Progenitor cell of endocrine pancreas (in vitro differentiated cells): ENCODE measurements around the gene INIP. TPM values are rescaled to one million over a fixed set of nuclear protein-coding genes. Genes with fewer than 3 reads are reported as not detected.
A peak's percentile ranks its signal among the peaks of the same experiment; 100 is the strongest.

Source experiments
- DNase-seq: peaks from one replicate; pipeline ENCODE4 v3.0.0; 2021; ENCODE audit warnings: low spot score; ENCODE audit not compliant: unreplicated experiment
- H3K27ac Mint-ChIP-seq: 2 replicates; pipeline ENCODE4 v1.8.0; 2021; ENCODE audit warnings: mild to moderate bottlenecking, moderate library complexity, mixed read lengths
- H3K27me3 Mint-ChIP-seq: 2 replicates; pipeline ENCODE4 v1.8.0; 2021; ENCODE audit warnings: mixed read lengths
- H3K36me3 Mint-ChIP-seq: 2 replicates; pipeline ENCODE4 v1.8.0; 2022; ENCODE audit warnings: mixed read lengths; ENCODE audit not compliant: insufficient read depth
- H3K4me1 Mint-ChIP-seq: 2 replicates; pipeline ENCODE4 v1.8.0; 2021; ENCODE audit warnings: low read depth, mixed read lengths
- H3K4me3 Mint-ChIP-seq: 2 replicates; pipeline ENCODE4 v1.8.0; 2021; ENCODE audit warnings: low read depth, mild to moderate bottlenecking, moderate library complexity, mixed read lengths
- H3K9me3 Mint-ChIP-seq: 2 replicates; pipeline ENCODE4 v1.8.0; 2021; ENCODE audit warnings: low read depth, mixed read lengths
- long read RNA-seq: library from polyadenylated mRNA; unstranded; transcript quantifications from one replicate; pipeline ENCODE4 v2.0.0, GENCODE V29; 2020
- total RNA-seq: library from RNA; stranded (reverse); gene quantifications from 2 replicates; pipeline ENCODE4 v1.2.1, GENCODE V29; 2021
- TF ChIP-seq, protein P1 (sequence below): fragments of 200-600 bp; sonication (generic); IDR thresholded peaks from one replicate; pipeline ENCODE4 v1.5.0; 2021; ENCODE audit warnings: antibody characterized with exemption, mild to moderate bottlenecking; ENCODE audit not compliant: unreplicated experiment

Gene INIP, protein sequence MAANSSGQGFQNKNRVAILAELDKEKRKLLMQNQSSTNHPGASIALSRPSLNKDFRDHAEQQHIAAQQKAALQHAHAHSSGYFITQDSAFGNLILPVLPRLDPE
- total RNA-seq, result 31.6 and 32.6 TPM in 2 replicates
- long read RNA-seq, full-length matches to known transcripts, result 37 of 51 reads
- long read RNA-seq, partial matches to known transcripts, result 2 of 51 reads
- long read RNA-seq, other reads (novel, unspliced or antisense), result 12 of 51 reads

DNA sequence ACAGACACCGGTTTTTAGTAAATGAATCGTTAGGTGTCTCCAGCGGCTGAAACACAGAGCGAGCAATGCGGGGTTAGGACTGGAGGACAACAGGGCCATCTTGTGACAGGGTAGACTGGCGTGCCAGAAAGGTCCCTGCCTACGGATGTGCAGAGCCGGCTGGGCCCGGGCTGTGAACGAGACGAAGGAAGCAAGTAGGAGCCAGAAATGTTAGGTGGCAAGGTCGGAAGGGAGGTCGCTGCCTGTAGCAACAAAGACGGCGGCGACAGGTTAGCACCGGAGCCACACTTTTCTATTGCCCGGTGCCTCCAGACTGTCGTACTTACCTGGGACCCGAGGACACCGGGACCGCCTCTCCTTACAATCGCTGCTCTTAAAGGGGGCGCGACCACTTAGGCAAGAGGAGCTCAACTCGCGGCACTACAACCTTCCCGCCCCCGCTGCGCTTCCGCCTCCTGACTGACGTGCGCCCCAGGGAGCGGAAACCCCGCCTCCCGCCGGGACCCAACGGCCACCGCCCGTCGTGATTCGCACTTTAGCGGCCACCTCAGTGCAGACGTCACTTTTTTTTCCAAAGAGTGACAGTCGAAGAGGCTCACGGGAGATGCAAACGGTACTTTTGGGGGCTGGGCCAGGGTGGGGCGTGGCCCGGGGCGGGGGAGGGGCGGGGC, at the start of gene INIP:
Gene INIP, minus strand, starts transcription at position 457 of the 671 bp plus-strand sequence. CDS start 1,632 bp downstream, outside the sequence.
- H3K9me3 Mint-ChIP-seq, result peaks cover 2% of the 10 kb centered on the region
- H3K4me3 Mint-ChIP-seq, result peak within 1 kb of the TSS; percentile 95
- peaks cover 6% of the 10 kb centered on the region for H3K36me3 Mint-ChIP-seq
- H3K27ac Mint-ChIP-seq, result peak within 1 kb of the TSS; percentile 96
- TF ChIP-seq, protein P1, sequence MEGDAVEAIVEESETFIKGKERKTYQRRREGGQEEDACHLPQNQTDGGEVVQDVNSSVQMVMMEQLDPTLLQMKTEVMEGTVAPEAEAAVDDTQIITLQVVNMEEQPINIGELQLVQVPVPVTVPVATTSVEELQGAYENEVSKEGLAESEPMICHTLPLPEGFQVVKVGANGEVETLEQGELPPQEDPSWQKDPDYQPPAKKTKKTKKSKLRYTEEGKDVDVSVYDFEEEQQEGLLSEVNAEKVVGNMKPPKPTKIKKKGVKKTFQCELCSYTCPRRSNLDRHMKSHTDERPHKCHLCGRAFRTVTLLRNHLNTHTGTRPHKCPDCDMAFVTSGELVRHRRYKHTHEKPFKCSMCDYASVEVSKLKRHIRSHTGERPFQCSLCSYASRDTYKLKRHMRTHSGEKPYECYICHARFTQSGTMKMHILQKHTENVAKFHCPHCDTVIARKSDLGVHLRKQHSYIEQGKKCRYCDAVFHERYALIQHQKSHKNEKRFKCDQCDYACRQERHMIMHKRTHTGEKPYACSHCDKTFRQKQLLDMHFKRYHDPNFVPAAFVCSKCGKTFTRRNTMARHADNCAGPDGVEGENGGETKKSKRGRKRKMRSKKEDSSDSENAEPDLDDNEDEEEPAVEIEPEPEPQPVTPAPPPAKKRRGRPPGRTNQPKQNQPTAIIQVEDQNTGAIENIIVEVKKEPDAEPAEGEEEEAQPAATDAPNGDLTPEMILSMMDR, result peak; percentile 8
- peak; percentile 92 for DNase-seq
- H3K4me1 Mint-ChIP-seq, result peaks cover 8% of the 10 kb centered on the region
- H3K27me3 Mint-ChIP-seq, result no peaks in the 10 kb centered on the region

DNA sequence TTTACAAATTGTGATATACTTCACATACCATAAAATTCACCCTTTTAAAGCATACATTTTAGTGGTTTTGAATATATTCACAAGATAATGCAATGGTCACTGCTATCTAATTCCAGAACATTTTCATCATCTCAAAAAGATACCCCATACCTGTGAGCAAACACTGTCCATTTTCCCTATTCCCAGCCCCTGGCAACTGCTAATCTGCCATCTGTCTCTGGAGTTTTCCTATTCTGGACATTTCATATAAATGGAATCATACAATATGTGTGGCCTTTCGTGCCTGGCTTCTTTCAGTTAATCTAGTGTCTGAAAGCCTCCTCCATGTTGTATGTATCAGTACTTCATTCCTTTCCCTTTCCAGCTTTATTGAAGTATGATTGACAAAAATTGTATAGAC, 47.4 kb upstream of the INIP start:
- Mint-ChIP-seq H3K4me3 (no peak overlapping the region), H3K27me3 (no peaks in the 10 kb centered on the region), H3K27ac (no peak overlapping the region), H3K36me3 (peaks cover 3% of the 10 kb centered on the region), H3K4me1 (peaks cover 18% of the 10 kb centered on the region), H3K9me3 (peaks cover 7% of the 10 kb centered on the region)
- DNase-seq, result no peak
- TF ChIP-seq, protein P1, result no peak

DNA sequence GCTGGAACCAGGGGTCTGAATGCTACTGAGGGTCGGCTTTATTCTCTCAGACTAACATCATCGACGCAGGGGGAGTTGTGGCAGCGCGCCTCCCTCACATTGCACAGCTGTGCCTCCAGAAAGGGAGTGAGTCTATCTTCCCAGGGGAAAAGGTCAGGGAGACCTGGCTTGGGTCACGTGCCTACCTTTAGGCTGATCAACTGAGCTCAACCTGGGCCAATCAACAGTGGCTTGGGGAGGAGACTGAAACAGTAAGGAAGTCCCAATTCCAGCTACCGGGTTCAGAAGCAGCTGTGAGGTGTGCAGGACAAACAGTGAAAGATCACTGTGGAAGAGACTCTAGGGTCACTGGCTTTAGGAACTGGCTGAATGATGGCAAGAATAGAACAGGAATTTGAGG, 46.9 kb upstream of the INIP start:
- Mint-ChIP-seq H3K27ac (peak overlapping the region; percentile 21), H3K4me3 (no peak overlapping the region), H3K4me1 (peaks cover 18% of the 10 kb centered on the region), H3K9me3 (peaks cover 7% of the 10 kb centered on the region), H3K36me3 (peaks cover 3% of the 10 kb centered on the region), H3K27me3 (no peaks in the 10 kb centered on the region)
- TF ChIP-seq, protein P1, result no peak
- DNase-seq, result no peak

DNA sequence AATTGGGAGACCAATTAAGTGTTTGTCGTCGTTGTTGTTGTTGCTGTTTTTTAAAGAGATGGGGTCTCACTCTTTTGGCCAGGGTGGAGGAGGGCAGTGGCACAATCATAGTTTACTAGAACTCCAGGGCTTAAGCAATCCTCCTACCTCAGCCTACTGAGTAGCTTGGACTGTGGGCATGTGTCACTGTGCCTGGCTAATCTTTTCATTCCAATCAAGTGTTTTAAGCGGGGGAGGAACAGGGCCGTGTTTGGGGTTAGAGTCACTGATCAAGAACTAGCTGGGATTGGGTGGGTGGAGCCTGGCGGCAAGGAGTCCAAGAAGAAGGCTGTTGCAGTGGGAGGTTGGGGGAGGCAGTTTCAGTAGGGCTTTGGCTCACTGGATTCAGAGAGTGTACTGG, 46.4 kb upstream of the INIP start:
- Mint-ChIP-seq H3K4me3 (no peak overlapping the region), H3K27ac (peak overlapping the region; percentile 21)

More for the DNA sequence above, 46.4 kb upstream of the INIP start:
- Mint-ChIP-seq H3K36me3 (peaks cover 3% of the 10 kb centered on the region), H3K4me1 (peaks cover 18% of the 10 kb centered on the region), H3K9me3 (peaks cover 7% of the 10 kb centered on the region), H3K27me3 (no peaks in the 10 kb centered on the region)
- no peak for DNase-seq
- TF ChIP-seq, protein P1, result no peak
